HG03045 (cell line): Measurements from ENCODE around the gene IPO11.
A peak's percentile ranks its signal among the peaks of the same experiment; 100 is the strongest.

Experiments
- ATAC-seq: cut with Tn5 transposase; IDR thresholded peaks from one replicate; pipeline ENCODE4 v1.9.1; 2021; ENCODE audit warnings: mild to moderate bottlenecking, moderate library complexity; ENCODE audit not compliant: unreplicated experiment

IPO11 gene

DNA sequence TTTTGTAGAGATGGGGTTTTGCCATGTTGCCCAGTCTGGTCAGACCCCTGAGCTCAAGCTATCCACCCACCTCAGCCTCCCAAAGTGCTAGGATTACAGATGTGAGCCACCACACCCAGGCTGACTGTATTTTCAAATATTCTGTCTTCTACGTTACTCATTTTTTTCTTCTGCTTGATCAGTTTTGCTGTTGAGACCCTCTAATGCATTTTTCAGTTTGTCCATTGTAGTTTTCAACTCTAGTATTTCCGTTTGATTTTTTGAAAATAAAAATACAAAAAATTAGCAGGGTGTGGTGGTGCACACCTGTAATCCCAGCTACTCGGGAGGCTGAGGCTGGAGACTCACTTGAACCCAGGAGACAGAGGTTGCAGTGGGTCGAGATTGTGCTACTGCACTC is 155.6 kb downstream of the IPO11 start:
- ATAC-seq: no peak

GRCh38 chr5:62568800-62569432 is 156.4 kb downstream of the IPO11 start:
- no peak for ATAC-seq

- no peak for ATAC-seq
Measured at GRCh38 chr5:62569470-62569869, 156.9 kb downstream of the IPO11 start.

GRCh38 chr5:62572918-62573514 is 160.5 kb downstream of the IPO11 start:
- no peak for ATAC-seq

- peak; percentile 40 for ATAC-seq
Measured at GRCh38 chr5:62574599-62574998, 162.0 kb downstream of the IPO11 start.

DNA sequence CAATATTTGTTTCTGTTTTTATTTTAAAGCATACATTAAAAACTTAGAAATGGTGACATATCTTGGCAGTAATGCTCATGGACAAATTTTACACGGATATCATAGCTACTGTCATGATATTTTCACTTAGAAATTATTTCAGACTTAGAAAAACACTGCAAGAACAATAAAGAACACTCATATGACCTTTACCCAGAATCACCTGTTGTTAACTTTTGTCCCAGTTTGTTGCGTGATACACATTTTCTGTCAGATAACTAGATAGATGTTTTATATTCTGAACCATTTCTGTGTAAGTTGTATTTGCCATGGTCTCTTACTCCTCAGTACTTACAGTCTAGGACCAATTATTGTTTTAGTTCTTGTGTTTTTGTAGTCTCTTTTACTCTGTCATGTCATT is 162.5 kb downstream of the IPO11 start:
- ATAC-seq: no peak

- ATAC-seq: no peak
Measured at GRCh38 chr5:62575489-62575888, 162.9 kb downstream of the IPO11 start.

DNA sequence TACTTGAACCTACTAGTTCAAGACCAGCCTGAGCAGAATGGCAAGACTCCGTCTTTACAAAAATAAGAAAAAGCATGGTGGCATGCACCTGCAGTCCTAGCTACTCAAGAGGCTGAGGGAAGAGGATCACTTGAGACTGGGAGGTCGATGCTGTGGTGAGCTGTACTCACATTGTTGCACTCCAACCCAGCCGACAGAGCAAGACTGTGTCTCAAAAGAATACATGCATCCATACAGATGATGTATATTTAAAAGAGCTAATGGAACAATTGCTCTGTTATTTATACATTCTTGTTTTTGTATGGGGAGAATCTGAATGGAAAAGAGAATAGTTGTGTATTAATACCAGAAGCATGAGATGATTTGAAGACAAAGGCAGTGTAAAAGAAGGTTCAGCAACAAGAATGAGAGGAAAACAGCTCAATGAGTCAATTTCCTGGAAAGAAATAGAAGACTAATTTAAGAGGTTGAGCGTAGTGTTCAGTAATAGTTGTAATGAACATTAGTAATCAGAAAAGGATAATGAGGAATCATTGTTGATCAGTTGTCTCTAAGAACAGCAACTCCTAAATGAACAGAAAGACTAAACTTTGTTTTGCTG is 164.1 kb downstream of the IPO11 start:
- ATAC-seq: no peak

DNA sequence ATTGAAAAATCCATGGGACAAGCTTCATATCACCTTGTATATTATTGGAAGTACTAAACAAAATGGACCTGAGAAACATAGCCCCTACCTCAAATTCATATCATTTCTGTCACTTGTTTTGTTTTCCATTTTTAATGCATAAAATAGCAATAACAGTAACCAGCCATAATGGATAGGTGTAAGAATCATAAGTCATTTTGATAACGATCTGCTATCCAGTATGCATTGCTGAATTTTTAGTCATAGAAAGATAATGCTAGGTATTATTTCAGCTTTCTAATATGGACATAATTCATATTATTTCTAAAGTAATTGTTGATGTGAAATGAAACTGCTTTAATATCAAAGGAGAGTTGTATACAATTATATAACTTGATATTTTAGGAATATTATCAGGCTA is 164.9 kb downstream of the IPO11 start:
- no peak for ATAC-seq

- peak; percentile 66 for ATAC-seq
Measured at GRCh38 chr5:62578540-62578939, 166.0 kb downstream of the IPO11 start, which contains the start of gene LRRC70. LRRC70 (plus strand) TSS chr5:62578819; CDS start chr5:62579439, 620 bp downstream.

- ATAC-seq: no peak
Measured at GRCh38 chr5:62579761-62580160, 167.2 kb downstream of the IPO11 start.

GRCh38 chr5:62581836-62582597 is 169.5 kb downstream of the IPO11 start:
- no peak for ATAC-seq

DNA sequence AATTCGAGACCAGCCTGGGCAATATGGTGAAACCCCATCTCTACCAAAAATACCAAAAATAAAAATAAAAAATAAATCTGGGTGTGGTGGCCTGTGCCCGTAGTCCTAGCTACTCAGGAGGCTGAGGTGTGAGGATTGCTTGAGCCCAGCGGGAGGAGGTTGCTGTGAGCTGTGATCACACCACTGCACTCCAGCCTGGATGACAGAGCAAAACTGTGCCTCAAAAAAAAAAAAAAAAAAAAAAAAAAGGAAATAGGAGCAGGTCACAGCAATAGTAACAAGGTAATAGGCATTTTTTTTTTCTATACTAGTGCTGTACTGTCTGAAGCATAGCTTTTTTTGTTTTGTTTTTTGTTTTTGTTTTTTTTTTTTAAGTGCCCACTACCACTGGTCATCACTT is 171.8 kb downstream of the IPO11 start:
- ATAC-seq: no peak

GRCh38 chr5:62585306-62585705 is 172.7 kb downstream of the IPO11 start:
- no peak for ATAC-seq

DNA sequence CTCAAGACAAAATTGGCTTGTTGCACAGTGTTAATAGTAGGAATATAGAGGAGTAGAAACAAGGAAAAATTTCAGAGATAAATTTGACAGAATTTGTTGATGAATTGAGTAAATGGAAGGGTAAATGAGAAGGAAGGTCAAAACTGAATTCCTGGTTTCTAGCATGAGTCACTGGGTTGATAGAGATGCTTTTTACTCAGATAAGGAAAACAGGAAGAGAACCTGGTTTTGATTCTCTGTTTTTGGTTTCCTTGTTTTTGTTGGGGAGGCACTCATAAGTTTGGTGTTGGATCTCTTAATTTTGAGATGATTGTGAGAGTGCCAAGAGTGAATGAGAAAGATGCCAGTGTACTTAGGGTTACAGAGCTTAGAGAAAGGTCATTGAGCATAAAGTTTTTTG is 173.2 kb downstream of the IPO11 start:
- ATAC-seq: no peak

GRCh38 chr5:62587737-62588136 is 175.2 kb downstream of the IPO11 start:
- ATAC-seq: no peak

GRCh38 chr5:62588668-62589067 is 176.1 kb downstream of the IPO11 start:
- no peak for ATAC-seq

DNA sequence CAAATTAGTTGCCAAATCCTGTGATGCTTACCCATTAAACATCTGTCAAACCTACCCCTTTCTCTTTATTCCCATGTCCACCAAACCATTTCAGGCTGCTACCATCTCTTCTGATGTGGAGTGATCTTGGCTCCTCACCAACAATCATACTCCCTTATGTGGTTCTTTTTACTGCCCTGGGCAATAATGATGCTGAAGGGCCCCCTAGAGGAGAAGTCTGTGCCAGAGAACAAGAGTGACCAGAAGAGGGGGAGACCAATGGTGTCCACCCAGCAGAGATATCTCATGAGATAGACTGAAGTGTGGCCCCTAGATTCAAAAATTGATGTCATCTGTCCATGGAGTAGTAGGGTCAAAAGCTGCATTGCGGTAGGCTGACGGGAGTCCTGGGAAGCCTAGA is 176.9 kb downstream of the IPO11 start:
- ATAC-seq: no peak

GRCh38 chr5:62590387-62590786 is 177.8 kb downstream of the IPO11 start:
- no peak for ATAC-seq

- ATAC-seq: no peak
Measured at GRCh38 chr5:62592558-62592957, 180.0 kb downstream of the IPO11 start.

- no peak for ATAC-seq
Measured at GRCh38 chr5:62593331-62593730, 180.8 kb downstream of the IPO11 start.
